Testis (tissue), 2 donors: ENCODE measurements around the gene AMIGO1.

ENCODE experiments used
- POLR2A ChIP-seq: fragments of 450-650 bp; IDR thresholded peaks from one replicate; pipeline ENCODE4 v1.6.1; 2017; ENCODE audit warnings: antibody characterized with exemption, mild to moderate bottlenecking, moderate library complexity
- TF ChIP-seq, protein P1 (sequence below), 3 experiments: fragments of 450-650 bp in 2 of 3; fragments of 200-600 bp in 1 of 3; sonication (generic) in 1 of 3; IDR thresholded peaks; one replicate each; pipeline ENCODE4 v1.5.1; 2016 to 2019; ENCODE audit warnings: antibody characterized with exemption in 3 of 3, mild to moderate bottlenecking in 2 of 3, moderate library complexity in 1 of 3

DNA sequence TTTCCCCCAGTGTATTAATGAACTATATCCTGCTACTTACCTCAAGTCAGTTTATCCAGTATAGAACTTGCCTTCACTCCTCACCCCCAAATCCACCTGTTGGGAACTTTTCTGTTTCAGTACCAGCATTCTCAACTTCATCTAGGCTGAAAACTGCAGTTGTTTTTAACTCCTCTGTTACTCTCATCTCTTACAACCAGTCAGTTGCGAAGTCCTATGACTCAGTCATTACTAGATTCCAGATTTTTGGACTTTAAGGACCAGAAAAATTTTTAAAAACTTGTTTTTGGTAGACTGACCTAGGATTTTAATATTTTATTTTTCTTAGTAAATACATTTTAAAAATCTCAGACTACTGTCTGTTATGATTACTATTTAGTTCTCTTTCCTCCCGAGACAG lies 47.0 kb upstream of the AMIGO1 start:
- TF ChIP-seq, protein P1, sequence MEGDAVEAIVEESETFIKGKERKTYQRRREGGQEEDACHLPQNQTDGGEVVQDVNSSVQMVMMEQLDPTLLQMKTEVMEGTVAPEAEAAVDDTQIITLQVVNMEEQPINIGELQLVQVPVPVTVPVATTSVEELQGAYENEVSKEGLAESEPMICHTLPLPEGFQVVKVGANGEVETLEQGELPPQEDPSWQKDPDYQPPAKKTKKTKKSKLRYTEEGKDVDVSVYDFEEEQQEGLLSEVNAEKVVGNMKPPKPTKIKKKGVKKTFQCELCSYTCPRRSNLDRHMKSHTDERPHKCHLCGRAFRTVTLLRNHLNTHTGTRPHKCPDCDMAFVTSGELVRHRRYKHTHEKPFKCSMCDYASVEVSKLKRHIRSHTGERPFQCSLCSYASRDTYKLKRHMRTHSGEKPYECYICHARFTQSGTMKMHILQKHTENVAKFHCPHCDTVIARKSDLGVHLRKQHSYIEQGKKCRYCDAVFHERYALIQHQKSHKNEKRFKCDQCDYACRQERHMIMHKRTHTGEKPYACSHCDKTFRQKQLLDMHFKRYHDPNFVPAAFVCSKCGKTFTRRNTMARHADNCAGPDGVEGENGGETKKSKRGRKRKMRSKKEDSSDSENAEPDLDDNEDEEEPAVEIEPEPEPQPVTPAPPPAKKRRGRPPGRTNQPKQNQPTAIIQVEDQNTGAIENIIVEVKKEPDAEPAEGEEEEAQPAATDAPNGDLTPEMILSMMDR (IDR thresholded peaks at IDR 0.05), result no peak
- TF ChIP-seq POLR2A, result no peak
